NOMO-1 treated with dmso at 0.1 percent for 144 hours (cell line): ENCODE data around the gene MORC2.

ENCODE experiments used
- DNase-seq: peaks from one replicate; lab custom pipeline; 2025; ENCODE audit not compliant: unreplicated experiment; lab: John Stamatoyannopoulos, UW

The MORC2 gene

DNA sequence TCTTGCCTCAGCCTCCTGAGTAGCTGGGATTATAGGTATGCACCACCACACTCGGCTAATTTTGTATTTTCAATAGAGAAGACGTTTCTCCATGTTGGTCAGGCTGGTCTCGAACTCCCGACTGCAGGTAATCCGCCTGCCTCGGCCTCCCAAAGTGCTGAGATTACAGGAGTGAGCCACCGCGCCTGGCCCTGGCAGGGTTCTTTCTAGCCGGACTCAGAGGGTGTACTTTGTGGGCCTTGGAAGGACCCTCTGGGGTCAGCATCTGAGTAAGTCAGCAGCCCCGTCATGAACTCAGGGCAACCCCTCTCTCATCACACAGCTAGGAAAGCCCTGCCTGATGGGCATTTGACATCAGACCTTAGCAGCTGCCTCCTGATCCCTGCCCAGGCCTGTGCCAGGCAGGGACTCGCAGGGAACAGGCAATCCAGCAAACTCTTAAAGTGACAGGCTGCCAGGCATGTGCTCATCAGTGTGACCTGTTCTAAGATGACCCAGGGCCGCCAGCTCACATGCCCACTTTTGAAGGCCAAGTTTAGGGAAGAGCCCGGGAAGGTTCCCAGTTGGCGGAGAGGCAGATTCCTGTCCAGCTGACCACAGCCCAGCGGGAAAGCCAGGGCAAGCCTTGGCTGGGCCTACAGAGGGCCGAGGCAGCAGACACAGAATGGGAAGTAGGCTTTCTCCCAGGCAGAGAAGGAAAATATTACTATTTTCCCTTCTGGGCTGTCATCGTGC is 92.9 kb downstream of the MORC2 start:
- no peak for DNase-seq
